Measurements from ENCODE around the gene FCER1G.

GRCh38 chr1:161265305-161265704 lies 50.2 kb downstream of the FCER1G start:
- TF ChIP-seq CTCF (IDR thresholded peaks at IDR 0.05), result no peak
- no peak for TF ChIP-seq POLR2A (IDR thresholded peaks at IDR 0.05)
